ENCODE data around the gene MCCD1.

MCCD1 gene

GRCh38 chr6:31528821-31529328 is at the start of gene MCCD1:
MCCD1 (plus strand) TSS chr6:31528962; CDS start chr6:31529015, 53 bp downstream.
- peaks cover 19% of the 10 kb centered on the region for H3K36me3 ChIP-seq (replicated peaks; ENCODE audit: low read depth, low read length)
- TF ChIP-seq EZH2phosphoT487 (IDR thresholded peaks at IDR 0.05; ENCODE audit: low read depth) (no peak), CTCF (IDR thresholded peaks at IDR 0.05; ENCODE audit: low read depth, low read length) (no peak)
- no peak within 1 kb of the TSS for H3K9ac ChIP-seq (ENCODE audit: low read length)
- no peak within 1 kb of the TSS for H2AFZ ChIP-seq (ENCODE audit: low read depth, low read length)
- H3K4me2 ChIP-seq (ENCODE audit: low read length): no peak within 1 kb of the TSS
- H3K9me3 ChIP-seq (ENCODE audit: insufficient read depth, low read length): no peaks in the 10 kb centered on the region
- H3K4me3 ChIP-seq (ENCODE audit: low read length): no peak within 1 kb of the TSS
- H3K79me2 ChIP-seq (ENCODE audit: low read length): no peaks in the 10 kb centered on the region
- H4K20me1 ChIP-seq (ENCODE audit: insufficient read depth, low read length): peaks cover 20% of the 10 kb centered on the region
- no peaks in the 10 kb centered on the region for H3K27me3 ChIP-seq (ENCODE audit: low read depth, low read length)
- no peaks in the 10 kb centered on the region for H3K4me1 ChIP-seq (ENCODE audit: low read length)
- no peak within 1 kb of the TSS for H3K27ac ChIP-seq (ENCODE audit: low read length)

GRCh38 chr6:31479151-31479932 is 49.4 kb upstream of the MCCD1 start:
- no peaks in the 10 kb centered on the region for H3K27me3 ChIP-seq (ENCODE audit: low read depth, low read length)
- H2AFZ ChIP-seq (ENCODE audit: low read depth, low read length): no peak overlapping the region
- H3K9me3 ChIP-seq (ENCODE audit: insufficient read depth, low read length): no peaks in the 10 kb centered on the region
- H3K4me3 ChIP-seq (ENCODE audit: low read length): no peak overlapping the region
- H3K36me3 ChIP-seq (replicated peaks; ENCODE audit: low read depth, low read length): no peaks in the 10 kb centered on the region
- H3K9ac ChIP-seq (ENCODE audit: low read length): no peak overlapping the region
- TF ChIP-seq EZH2phosphoT487 (IDR thresholded peaks at IDR 0.05; ENCODE audit: low read depth): no peak
- TF ChIP-seq CTCF (IDR thresholded peaks at IDR 0.05; ENCODE audit: low read depth, low read length): no peak
- no peaks in the 10 kb centered on the region for H4K20me1 ChIP-seq (ENCODE audit: insufficient read depth, low read length)
- no peaks in the 10 kb centered on the region for H3K79me2 ChIP-seq (ENCODE audit: low read length)
- H3K4me1 ChIP-seq (ENCODE audit: low read length): peaks cover 16% of the 10 kb centered on the region
- H3K27ac ChIP-seq (ENCODE audit: low read length): no peak overlapping the region
- H3K4me2 ChIP-seq (ENCODE audit: low read length): no peak overlapping the region

GRCh38 chr6:31479933-31480535 is 48.7 kb upstream of the MCCD1 start:
- Histone ChIP-seq H3K27me3 (ENCODE audit: low read depth, low read length) (no peaks in the 10 kb centered on the region), H3K27ac (ENCODE audit: low read length) (no peak overlapping the region)

More at GRCh38 chr6:31479933-31480535, 48.7 kb upstream of the MCCD1 start:
- Histone ChIP-seq H3K9ac (ENCODE audit: low read length) (no peak overlapping the region), H4K20me1 (ENCODE audit: insufficient read depth, low read length) (no peaks in the 10 kb centered on the region), H3K79me2 (ENCODE audit: low read length) (no peaks in the 10 kb centered on the region), H3K4me1 (ENCODE audit: low read length) (peaks cover 16% of the 10 kb centered on the region), H3K4me2 (ENCODE audit: low read length) (no peak overlapping the region), H3K36me3 (replicated peaks; ENCODE audit: low read depth, low read length) (no peaks in the 10 kb centered on the region), H3K9me3 (ENCODE audit: insufficient read depth, low read length) (no peaks in the 10 kb centered on the region), H3K4me3 (ENCODE audit: low read length) (no peak overlapping the region), H2AFZ (ENCODE audit: low read depth, low read length) (no peak overlapping the region)
- TF ChIP-seq EZH2phosphoT487 (IDR thresholded peaks at IDR 0.05; ENCODE audit: low read depth): no peak
- TF ChIP-seq CTCF (IDR thresholded peaks at IDR 0.05; ENCODE audit: low read depth, low read length): no peak
